Stimulated activated CD4-positive, alpha-beta T cell treated with anti-CD3 and anti-CD28 coated beads, Interleukin-1b, Interleukin-23, amount 100 ng/mL, for 1 hour (primary cell): Measurements from ENCODE around the gene SLC6A17.

Experiments
- DNase-seq, 2 donors: peaks; one replicate each; pipeline ENCODE4 v3.0.0-alpha.2; 2020; ENCODE audit warnings: low read depth in 2 of 2

SLC6A17 gene

DNA sequence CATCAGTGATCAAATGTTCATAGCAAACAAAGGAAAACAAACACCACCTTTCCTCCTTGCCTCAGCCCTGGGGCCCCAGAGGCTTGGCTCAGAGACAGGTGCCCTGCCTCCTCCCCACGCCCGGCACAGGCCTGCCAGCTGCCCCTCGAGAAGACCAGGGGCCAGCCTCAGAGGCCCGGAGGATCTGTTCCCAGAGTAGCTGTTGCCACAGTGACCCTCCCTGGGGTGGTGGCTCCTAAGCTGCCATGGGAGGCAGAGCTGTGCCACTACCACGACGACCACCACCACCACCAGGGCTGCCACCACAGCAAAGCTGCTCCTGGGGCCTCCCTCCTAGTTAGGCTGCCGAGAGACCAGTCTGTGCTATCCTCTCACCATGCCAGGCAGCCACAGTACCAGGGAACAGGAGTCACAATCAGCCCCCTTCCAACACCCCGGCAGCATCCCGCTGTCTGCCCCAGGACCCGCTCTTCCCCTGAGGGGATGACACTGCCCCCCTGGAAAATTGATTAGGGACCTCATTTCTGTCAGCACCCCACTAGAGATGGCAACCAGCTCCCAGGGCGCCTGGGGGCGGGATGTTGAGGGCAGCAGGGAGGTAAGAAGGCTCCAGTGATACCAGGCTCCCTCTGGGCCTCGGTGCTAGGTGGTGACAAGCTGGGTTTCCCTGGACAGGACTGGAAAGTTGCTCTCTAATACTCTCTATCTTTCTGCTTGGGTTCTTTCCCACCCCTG, 90.3 kb downstream of the SLC6A17 start:
- no peak for DNase-seq

DNA sequence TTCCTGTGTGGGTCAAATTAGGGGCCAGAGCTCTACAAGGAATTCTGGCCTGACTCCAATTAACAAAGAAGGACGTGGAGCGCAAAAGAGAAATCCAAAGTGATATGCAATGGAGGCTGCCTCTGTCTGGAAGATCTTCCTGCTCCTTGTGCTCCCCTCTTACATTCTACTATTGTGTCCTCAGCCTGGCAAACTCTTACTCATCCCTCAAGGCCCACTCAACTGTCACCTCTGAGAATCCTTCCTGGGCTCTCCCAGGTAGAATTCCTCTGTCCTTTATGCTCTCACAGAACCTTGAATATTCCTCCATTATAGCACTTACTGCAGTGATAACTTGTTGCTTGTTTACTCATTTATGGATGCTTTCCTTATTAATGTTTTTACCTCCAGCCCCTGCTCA, 91.2 kb downstream of the SLC6A17 start:
- no peak for DNase-seq

DNA sequence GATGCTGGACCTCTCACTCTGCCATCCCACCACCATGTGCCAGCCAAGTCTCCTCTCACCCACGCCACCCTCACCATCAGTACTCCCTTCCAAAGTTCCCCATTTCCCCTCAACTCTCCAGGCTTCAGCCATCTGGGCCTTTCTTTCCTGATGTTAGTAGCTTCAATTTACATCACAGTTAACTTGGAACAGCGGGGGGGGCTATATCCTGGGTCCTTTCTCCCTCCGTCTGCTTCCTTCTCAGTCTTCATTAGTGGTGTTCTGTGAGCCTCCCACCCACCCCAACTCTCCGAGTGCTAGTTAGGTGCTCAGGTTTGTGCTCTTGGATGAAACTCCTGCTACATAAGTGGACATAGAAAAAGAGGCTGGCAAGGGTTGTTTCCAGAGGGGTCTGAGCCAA, 91.8 kb downstream of the SLC6A17 start:
- DNase-seq: no peak

DNA sequence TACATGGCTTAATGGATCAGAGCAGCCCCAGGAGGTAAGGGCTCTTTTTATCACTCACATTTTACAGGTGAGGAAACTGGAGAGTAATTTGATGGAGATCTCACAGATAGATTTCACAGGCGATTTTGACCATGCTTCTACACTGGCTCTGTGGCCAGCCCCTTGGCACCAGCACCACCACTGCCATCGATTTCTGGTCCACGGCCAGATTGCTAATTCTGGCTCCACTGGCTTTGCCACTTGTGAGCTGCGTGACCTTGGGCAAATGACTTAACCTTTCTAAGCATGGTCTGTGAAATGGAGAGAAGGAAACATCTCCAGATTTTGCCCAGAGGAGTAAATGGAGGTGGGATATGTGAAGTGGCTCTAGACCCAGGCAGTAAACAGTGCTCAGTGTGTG, 92.4 kb downstream of the SLC6A17 start:
- no peak for DNase-seq

DNA sequence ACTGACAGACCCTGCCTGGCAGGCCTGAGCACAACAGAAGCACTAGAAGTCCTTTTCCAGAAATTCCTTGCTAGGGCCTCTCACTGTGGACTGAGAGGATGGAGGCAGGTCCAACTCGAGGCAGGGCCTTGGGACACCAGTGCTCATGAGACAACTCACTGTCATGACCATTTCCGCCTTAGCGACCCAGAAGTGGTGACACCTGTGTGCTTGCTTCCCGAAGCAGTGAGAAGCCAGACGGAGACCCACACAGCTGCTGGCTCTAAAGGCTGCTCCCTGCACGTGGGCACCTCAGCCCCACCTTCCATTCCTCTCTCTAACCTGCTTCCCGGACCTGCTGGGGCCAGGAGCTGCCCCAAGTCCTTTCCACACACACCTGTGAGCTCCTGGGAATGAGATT, 92.9 kb downstream of the SLC6A17 start:
- DNase-seq: no peak

DNA sequence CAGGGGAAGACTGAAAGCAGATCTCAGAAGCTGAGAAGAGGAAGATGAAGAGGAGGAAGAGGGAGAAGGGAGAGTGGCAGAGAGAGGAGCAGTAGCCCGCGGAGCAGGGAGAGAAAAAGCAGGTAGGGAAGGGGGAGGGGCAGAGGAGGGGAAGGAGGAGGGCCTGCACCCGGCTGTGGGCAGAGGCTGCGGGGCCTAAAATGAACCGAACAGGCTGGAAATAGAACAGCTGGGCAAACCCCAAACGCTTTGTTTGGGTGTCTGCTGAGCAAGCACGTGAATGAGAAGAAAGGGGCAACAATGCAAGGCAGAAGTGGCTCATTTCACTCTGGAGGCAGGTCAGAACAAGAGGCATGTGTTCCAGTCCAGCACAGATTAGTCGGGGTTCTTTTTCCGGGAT, 93.3 kb downstream of the SLC6A17 start:
- no peak for DNase-seq

DNA sequence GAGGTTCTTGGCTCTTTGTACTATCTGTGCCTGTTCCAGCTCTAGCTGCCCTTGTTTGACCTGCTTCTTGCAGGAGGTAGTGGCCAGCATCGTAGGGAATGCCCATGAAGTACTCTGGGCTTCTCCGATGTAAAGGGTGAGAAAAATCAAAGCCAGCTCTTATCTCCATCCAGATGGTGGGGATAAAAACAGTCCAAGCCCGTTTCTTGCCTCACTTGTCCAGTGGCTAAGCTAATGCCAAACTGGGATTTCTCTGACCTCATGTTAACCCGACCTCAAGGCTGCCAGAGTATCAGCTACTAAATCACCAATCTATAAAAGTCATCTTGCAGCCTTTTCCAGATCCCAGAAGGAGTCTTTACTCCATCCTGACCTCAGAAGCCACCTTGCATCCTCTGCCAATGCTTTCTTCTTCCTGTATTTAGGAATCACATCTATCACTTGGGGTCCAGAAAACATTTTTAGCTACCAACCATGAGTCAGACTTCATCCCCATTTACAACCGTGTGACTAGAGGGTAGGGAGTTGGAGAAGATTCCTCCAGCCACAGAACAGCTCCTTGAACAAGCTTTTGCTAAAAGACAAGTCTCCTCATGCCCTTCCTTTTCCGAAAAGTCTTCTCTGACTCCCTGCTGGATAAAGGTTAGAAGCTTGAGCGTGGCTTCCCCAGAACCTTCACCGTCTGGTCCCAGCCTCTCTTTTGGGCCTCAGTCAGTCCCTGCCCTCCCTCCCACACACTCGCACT, 95.8 kb downstream of the SLC6A17 start:
- DNase-seq: no peak

DNA sequence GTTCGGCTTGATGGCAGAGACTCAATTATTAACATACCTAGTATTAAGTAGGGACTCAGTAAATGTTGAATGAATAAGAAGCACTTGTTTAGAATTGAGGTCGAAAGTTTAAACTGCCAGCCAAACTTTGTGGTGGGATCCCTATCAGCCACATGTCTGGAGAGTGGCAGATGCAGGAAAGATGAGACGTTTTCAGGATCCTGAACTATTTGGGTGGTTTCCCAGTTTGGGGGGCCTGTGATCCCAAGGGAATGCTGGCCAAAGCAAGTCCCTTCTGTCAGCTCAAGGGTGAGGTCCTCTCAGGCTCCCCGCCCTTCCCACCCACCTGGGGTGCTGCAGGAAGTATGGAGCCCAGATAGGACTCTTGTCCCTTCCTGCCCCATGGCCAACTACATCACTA, 98.5 kb downstream of the SLC6A17 start:
- no peak for DNase-seq

DNA sequence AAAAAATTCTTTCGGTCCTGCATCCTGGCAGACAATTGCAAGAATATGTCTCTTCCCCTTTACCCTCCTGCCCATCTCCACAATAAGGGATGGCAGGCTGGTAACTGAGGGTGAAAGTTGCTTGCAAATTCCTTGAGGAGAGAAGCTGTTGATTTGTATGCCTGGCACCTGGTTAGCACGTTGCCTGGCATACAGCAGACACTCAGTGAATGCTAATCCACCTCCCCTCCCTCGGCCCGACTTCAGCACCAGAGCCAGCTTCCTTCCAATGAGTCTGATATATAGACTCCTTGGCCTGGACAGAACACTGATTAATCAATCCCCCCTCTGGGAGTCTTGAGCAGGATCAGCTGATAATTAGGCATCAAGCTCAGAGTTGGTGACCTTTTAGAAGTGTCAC, 99.0 kb downstream of the SLC6A17 start:
- DNase-seq: no peak

DNA sequence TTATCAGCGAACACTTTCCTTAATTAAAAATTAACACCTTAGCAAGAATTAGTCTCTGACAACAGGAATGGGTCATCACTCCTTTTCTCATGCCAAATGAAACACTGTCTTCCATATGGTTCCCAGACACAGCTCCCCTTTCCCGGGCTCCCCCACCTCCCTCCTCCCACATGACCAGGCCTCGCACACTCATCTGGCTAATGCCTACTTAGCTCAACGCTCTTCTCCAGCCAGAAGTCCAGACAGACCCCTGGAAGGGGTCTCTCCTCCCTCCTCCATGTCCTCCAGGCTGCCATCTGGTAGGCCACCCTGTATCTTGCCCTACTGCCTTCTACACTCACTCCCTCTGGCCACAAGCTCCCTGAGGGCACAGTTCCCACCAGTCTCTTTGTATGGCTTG, 99.7 kb downstream of the SLC6A17 start:
- DNase-seq: no peak

DNA sequence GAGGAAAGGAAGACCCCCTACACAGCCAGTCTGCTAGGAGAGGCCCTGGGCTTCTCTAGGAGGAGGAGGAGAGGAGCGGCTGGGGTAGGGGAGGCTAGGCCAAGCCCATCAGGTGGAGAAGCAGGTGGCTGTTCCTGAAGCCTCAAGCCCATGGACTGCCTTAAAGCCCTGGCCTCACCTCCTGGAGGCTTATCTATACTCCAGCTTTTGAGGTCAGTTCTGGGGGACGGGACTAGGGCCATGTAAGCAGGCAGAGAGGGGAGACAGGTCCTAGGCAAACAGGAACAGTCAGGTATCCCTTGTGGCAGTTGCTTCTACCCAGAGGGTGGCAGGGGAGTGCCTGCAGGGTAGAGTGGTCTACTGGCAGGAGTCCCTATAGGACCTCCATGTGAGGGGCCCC, 100.5 kb downstream of the SLC6A17 start:
- no peak for DNase-seq
